ENCODE results near the gene TACR2.

Gene TACR2

GRCh38 chr10:69401416-69401815, 15.3 kb downstream of the TACR2 start:
- DNase-seq: no peak

DNA sequence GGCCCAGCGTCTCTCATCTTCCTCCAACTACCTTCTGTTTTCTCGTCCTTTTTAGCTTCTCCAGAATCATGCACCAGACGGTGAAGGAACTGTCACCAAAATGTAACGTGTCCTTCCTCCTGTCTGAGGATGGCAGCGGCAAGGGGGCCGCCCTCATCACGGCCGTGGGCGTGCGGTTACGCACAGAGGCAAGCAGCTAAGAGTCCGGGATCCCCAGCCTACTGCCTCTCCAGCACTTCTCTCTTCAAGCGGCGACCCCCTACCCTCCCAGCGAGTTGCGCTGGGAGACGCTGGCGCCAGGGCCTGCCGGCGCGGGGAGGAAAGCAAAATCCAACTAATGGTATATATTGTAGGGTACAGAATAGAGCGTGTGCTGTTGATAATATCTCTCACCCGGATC, 15.8 kb downstream of the TACR2 start:
- DNase-seq: no peak

- no peak for DNase-seq
Measured at GRCh38 chr10:69398466-69398865, 18.3 kb downstream of the TACR2 start.

- DNase-seq: no peak
Measured at GRCh38 chr10:69397972-69398371, 18.7 kb downstream of the TACR2 start.

- DNase-seq: no peak
Measured at GRCh38 chr10:69394020-69394419, 22.7 kb downstream of the TACR2 start.

GRCh38 chr10:69392481-69393000, 24.2 kb downstream of the TACR2 start:
- DNase-seq: peak; percentile 75

- DNase-seq: no peak
Measured at GRCh38 chr10:69391158-69391557, 25.6 kb downstream of the TACR2 start.

DNA sequence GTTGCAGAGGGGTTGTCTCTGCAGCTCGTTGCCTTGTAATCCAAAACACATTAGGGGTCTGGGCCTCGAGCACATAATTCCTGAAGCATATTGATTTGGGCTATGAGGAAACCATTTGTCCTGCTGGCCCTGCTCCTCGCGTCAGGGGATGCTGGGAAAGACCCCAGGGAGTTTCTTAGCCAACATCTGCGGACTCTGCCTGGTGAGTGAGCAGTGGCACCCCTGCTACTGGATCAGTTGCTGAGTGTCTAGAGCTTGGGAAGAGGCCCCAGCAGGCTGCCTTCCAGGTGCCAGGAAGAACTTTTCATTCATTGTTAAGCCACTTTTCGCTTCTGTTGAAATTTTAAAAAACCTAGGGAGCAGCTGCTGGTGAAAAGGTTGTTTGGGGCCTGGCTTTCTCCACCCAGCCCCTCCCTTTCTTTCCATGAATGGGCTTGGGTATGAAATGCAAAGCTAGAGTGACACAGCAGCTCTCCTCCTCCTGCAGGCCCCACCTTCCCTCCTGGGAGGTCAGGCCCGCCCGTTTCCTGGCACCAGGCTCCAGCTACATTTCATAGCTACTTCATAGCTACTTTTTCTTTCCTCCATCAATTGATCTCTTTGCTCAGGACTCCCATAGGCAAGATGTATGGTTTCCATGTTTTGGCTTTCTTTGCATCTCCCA, 26.8 kb downstream of the TACR2 start:
- DNase-seq: peak; percentile 67

- no peak for DNase-seq
Measured at GRCh38 chr10:69388488-69388887, 28.2 kb downstream of the TACR2 start.

- DNase-seq: no peak
Measured at GRCh38 chr10:69387500-69387899, 29.2 kb downstream of the TACR2 start.

- DNase-seq: no peak
Measured at GRCh38 chr10:69385454-69386350, 31.0 kb downstream of the TACR2 start.

DNA sequence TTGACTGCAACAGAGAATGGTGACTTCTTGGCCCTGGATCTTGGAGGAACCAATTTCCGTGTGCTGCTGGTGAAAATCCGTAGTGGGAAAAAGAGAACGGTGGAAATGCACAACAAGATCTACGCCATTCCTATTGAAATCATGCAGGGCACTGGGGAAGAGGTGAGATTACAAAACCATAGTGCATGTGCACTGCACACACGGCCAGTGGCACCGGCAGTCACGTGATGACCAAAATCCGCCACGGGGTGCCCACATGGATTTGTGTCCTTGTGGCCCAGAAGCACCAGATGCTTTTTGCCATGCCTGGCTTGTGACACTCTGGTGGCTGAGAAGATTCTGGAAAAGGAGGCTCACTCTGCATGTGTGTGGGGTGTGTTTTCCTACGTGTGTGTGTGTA, 32.4 kb downstream of the TACR2 start:
- no peak for DNase-seq

GRCh38 chr10:69383558-69383957, 33.2 kb downstream of the TACR2 start:
- DNase-seq: peak; percentile 52

DNA sequence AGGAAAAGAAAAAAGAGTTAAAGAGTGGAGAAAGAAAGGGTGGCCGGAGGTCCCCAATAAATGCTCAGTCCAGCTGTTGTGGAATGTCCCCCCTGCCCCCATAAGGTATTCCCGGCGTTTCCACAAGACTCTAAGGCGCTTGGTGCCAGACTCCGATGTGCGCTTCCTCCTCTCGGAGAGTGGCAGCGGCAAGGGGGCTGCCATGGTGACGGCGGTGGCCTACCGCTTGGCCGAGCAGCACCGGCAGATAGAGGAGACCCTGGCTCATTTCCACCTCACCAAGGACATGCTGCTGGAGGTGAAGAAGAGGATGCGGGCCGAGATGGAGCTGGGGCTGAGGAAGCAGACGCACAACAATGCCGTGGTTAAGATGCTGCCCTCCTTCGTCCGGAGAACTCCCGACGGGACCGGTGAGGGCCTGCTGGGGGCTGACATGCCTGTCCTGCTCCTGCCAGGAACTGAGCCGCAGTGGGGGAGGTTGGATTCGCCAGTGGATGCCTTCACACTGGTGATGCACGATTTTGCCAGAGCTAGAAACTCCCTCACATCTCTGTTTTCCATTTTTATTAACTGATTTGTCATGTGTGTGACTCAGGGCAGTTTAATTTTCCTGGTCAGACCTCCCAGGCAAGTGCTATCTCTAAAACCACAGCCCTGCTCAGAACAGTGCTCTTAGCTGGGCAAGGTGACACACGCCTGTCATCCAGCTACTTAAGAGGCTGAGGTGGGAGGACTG, 34.2 kb downstream of the TACR2 start:
- DNase-seq: peak; percentile 95

DNA sequence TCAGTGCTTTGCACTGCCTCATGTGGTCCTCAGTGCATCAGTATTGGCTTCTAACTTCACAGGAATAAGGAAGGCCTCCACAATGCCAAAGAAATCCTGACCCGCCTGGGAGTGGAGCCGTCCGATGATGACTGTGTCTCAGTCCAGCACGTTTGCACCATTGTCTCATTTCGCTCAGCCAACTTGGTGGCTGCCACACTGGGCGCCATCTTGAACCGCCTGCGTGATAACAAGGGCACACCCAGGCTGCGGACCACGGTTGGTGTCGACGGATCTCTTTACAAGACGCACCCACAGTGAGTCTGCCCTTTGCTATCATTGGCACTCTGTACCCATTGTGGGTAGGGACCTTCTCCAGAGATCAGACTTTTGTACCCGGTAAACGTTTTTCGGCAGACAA, 36.9 kb downstream of the TACR2 start:
- DNase-seq: no peak

DNA sequence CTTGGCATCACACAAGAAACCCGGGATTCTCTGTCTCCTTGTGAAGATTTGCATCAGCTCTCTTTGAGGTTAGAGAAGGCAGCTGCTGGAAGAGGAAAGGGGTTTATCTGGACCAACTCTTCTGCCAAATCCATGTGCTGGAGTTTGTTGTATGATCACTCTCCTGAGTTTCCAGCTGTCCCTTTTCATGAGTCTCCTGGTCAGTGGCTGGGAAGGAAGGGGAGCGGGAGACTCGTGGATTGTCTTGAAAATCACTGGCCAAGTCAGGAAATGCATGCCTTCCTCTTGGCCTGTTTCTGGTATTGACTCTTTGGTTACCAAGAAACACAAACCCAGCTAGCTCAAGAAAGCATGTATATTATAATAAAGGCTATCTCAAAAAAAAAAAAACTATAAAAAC, 38.8 kb downstream of the TACR2 start:
- DNase-seq: no peak

GRCh38 chr10:69377191-69377590, 39.5 kb downstream of the TACR2 start:
- DNase-seq: no peak

DNA sequence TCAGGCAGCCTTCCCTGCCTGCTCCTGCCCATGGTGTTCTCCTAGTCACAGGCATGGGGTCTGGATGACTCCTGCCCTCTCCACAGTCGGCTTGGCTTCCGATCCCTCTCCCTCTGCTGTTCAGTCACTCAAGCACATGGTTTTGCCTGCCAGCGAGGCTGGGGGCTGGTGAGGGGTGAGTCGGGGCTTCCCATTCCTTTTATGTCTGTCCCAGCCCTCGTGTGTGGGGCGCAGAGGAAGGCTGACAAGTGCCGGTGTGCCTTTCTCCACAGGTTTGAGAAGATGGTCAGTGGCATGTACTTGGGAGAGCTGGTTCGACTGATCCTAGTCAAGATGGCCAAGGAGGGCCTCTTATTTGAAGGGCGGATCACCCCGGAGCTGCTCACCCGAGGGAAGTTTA, 40.1 kb downstream of the TACR2 start:
- DNase-seq: no peak

DNA sequence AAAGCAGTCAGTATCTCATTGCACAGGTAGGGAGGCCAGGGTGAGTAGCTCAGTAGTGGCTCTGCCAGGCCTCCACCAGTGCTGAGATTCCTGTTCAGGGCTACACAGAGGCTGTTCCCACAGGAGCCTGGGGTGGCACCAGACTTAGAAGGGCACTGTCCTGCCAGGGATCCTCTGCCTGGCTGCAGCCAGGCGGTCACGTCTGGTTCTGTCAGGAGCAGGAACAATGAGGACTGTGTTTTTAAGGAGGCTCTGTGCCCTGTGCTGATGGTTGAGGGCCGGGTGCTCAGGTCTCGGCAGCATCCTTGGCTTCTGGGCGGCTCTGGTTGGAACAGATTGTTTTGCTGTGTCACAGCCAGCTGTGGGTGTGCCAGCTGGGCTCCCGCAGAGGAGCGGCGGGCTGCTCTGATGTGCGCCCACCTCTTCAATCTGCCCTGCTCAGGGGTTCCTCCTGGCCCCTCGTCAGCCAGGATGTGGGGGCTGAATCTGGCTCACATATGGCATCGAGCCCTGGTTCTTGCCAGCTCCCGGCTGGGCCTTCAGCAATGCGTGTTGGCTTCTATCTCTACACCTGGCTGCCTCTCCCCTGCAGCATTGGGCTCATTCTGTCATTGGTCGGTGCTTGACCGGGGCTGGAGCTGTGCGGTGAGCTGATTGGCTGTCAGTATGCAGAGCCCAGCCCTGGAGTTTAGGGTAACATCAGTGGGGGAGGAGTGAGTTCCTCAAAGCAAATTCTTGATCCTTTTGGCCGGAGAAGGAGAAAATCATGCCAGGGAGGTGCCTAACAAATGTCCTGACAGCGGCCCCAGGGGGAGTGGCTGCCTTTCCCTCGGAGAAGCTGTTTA, 41.2 kb downstream of the TACR2 start:
- no peak for DNase-seq

DNA sequence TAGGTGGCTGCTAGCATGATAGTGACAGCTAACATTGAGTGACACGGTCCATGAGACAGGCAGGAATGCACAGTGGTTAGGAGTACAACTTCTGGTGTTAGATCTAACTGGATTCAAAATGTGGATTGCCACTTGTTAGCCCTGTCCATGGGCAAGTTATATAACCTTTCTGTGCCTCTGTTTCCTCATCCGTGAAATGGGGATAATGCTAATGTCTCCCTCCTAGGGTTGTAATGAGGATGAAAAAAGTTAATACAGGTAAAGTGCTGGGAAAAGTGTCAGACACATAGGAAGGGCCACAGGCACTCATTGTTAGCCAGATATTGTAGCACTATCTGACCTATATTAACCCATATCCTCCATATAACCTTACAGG, 41.8 kb downstream of the TACR2 start:
- no peak for DNase-seq

- no peak for DNase-seq
Measured at GRCh38 chr10:69374242-69374641, 42.5 kb downstream of the TACR2 start.
